Stimulated activated CD8-positive, alpha-beta memory T cell treated with anti-CD3 and anti-CD28 coated beads, Interleukin-15, amount 100 ng/mL, for 1 hour (primary cell): ENCODE measurements around the gene AP2A2.

Experiments
- DNase-seq: peaks from one replicate; pipeline ENCODE4 v3.0.0-alpha.2; 2020; ENCODE audit warnings: low read depth

Gene AP2A2

GRCh38 chr11:1030086-1030485, 104.4 kb downstream of the AP2A2 start:
- DNase-seq: no peak

DNA sequence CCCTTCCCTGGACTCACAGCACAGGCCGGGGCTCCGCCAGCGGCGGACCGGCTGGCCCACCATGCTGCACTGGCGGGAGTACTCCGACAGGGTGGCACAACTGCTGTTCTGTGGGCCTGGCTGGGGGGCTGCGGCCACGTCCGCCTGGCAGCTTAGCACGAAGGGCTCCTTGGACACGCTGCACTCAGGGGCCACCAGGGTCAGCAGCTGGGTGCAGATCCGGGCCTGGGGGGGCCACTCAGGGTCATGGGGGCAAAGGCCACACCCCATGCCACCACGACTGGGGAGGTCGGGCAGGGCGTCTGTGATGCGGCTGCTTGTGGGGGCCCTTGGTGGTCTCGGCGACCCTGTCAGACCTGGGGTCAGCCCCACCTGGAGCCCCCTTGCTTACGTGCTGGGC, 104.9 kb downstream of the AP2A2 start:
- DNase-seq: no peak

GRCh38 chr11:1031121-1031899, 105.6 kb downstream of the AP2A2 start:
- DNase-seq: no peak

DNA sequence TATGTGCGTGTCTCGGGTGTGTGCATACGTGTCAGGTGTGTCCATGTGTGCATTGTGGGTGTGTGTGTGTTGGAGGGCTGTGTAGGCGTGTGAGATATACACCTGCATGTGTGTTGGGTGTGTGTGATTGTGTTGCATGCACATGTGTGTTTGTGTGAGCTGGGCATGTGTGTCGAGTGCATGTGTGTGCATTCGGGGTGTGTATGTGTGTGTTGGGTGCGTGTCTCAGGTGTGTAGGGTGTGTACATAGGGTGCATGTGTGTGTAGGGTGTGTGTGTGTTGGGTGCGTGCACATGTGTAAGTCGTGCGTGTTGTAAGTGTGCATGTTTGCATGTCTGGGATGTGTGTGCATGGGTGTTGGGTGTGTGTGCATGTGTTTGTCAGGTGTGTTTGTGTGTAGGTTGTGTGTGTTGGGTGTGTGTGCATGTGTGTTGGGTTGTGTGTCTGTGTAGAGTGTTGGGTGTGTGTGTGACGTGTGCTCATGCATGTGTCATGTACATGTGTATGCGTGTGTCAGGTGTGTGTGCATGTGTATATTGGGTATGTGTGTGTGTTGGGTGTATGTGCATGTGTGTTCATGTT, 106.7 kb downstream of the AP2A2 start:
- DNase-seq: no peak

- no peak for DNase-seq
These were observed 107.5 kb downstream of the AP2A2 start for GRCh38 chr11:1033016-1033798.

- DNase-seq: no peak
These were observed 108.3 kb downstream of the AP2A2 start for GRCh38 chr11:1034001-1034400.

DNA sequence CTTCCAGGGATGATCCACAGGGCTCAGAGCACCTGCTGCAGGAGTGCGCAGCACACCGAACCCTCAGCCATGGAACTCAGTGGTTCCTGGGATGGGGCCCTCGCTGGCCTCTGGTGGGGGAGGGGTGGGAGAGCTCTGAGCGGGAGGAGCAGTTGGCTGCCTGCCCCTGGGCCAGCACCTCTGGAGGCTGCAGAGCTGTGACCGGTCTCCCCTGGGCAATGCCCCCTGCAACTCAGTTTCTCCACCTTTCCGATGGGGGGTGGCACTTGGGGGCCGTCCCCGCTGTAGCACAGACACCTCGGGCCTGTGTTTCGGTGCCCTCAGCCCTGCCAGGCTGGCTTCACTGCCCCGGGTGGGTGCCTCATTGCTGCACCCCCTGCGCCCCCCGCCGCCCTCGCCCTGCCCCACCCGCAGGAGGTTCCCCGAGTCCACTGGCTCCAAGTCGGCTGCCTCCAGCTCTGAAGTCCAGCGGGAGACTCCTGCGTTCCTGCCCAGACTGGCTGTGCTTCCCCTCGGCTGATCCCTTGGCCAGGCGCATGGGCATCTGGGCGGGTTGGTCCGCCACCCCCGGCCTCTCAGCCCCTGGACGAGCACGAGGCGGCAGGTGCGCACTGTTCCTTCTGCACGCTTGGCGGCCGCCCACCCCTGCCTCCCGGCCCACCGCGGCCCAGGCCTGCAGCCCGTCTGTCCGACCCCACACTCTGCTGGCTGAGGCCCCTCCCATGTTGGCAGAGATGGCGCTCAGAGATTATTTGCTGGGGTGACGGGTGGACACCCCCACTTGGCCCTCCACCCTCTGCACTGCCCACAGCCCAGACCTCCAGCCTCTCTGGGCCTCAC, 109.0 kb downstream of the AP2A2 start:
- DNase-seq: no peak

DNA sequence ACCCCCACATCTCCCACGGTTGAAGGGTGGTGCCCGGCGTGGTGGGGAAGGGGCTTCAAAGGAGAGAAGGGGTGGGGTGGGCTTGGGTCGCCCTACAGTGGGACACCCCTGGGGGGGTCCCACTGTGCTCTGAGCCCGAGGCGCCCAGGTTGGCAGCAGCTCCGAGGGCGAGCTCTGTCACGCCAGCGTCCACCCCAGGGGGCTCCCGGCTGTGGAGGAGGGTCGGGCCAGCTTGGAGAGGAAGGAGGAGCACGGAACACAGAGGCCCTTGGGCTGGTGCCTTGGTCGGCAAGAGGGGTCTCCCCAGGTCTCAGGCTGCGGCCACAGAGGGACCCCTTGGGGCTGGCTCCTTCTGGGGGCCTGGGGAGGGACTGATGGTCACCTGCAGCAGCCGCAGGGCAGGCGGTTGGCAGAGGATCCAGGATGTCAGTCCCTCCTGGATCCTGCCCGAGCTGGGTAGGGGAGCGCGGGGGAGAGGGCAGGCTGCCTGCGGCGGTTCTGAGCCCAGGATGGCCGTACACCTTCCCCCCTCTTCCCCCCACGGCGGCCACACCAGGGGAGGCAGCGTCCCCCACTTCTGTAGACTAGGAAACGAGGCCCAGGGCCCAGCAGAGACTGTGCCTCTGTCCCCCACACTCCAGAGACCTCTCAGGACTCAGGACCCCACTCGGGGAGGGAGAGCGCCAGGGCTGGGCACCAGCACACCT, 110.1 kb downstream of the AP2A2 start:
- DNase-seq: no peak

- no peak for DNase-seq
These were observed 110.7 kb downstream of the AP2A2 start, which contains the start of gene MUC6 for GRCh38 chr11:1036303-1036923. TSS of gene MUC6 (minus strand) at chr11:1036718. CDS start at chr11:1036655, 63 bp downstream.

DNA sequence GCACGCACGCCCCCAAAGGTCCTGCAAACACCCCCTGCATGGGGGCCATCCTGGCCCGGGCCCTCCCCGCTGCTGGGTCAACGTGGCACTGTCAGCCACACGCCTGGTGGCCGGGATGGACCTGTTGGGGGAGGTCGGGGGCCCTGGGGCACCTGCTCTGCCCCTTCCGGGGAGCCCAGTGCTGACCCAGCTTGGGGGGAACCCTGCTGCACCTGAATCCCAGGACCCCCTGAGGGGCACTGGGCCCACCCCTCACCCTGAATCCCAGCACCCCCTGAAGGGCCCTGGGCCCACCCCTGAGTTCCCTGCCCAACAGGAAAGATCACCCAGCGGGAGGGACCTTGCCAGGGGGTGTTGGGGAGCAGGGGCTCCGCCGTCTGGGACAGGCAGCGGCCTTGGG, 111.3 kb downstream of the AP2A2 start:
- no peak for DNase-seq

DNA sequence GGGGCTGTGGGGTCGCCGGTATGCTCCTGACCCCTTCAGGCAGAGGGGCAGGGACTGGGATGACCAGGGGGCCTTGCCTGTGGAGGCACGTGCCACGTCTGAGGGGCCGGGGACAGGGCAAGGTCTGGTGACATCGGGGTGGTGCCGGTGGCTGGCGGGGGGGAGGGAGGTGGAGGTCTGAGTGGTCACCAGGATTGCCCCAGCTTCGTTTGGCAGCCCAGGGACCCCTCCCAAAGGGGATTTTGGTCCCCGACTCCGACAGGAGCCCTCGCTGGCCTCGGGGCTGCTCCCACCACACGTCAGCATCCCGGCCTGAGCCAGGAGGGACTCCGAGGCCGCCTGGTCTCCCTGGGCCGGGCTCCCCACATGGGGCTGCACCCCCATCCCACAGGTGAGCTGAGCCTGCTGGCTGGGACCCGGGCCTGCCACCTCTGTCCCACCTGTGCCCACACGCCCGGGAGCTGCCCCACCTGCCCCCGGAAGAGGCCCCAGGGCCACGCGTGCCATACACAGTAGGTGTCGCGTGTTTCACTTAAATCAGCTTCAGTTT, 111.9 kb downstream of the AP2A2 start:
- DNase-seq: no peak

DNA sequence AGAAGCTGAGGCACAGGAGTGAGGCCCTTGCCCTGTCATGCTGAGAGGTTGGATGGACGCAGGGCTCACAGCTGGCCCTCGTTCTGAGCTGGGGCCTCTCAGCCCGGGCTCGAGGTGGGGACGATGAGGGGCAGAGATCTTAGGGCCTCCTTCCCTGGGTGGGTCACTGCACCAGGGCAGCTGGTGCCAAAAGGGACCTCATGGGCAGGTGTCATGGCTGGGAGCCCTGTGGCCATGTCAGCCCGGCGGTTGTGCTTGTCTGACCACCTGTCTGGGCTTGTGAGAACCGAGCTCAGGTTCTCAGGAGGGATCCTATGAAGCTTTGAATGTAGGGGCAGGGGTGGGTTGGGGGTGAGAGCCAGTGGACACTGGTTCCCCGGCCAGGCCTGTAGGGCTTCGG, 112.7 kb downstream of the AP2A2 start:
- DNase-seq: no peak

GRCh38 chr11:1038921-1039320, 113.3 kb downstream of the AP2A2 start:
- no peak for DNase-seq

DNA sequence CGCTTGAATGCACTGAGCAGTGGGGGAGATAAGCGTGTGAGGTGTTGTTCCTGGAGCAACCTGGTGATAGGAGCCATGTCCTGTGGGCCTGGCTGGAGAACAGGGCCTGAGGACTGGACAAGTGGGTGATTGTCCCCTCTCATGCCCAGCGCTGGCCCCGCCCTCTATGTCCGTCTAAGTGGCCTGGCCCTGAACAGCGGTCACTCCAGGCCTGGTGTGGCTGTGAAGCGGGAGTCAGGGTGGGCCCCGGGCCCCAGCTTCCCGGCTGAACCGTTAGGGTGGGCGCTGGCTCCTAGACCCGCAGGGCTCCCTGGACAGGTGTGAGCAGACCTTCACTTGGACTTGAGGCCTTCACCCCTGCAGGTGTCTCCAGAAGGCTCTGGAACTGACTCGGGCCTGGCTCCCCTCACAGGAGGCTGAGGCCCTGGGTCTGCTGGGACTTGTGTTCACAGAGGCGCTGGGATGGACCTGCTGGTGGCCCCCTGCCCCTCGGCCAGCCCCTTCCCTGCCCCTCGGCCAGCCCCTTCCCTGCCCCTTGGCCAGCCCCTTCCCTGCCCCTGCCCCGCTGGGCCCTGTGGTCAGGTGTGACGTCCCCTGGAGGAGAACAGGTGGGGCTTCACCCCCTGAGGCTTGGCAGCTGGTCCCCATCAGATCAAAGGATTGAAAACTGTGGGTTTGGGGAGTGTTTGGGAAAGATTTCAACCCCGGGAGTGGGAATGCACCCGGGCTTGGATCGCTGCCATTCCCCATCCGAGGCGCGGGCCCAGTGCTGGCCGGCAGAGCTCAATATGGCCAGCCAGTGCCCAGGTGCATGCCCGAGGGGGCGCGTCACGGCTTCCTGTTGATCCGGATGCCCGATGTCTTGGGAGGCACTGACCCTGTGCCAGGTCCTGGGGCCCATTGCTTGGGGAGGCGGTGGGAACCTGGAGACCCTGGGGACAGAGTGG, 114.1 kb downstream of the AP2A2 start:
- DNase-seq: no peak

GRCh38 chr11:1040428-1041148, 114.9 kb downstream of the AP2A2 start:
- DNase-seq: no peak

DNA sequence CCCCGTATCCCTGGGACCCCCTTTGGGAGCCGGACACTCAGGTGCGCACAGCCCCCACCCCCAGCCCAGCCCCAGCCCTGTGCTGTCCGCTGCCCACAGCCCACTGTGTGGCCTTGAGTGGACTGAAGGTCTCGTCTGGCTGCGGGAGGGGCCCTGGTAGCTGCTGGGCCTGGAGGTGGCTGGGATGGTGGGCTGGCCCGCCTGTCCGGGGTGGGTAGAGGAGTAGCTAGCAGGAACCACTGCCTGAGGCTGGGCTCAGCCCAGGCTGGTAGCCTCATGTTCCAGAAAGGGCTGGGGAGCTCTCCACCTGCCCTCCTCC, 115.4 kb downstream of the AP2A2 start:
- no peak for DNase-seq

GRCh38 chr11:1041471-1041870, 115.8 kb downstream of the AP2A2 start:
- no peak for DNase-seq

- DNase-seq: no peak
These were observed 116.4 kb downstream of the AP2A2 start for GRCh38 chr11:1041936-1042608.
